ENCODE results near the gene CCDC73.

Gene CCDC73

DNA sequence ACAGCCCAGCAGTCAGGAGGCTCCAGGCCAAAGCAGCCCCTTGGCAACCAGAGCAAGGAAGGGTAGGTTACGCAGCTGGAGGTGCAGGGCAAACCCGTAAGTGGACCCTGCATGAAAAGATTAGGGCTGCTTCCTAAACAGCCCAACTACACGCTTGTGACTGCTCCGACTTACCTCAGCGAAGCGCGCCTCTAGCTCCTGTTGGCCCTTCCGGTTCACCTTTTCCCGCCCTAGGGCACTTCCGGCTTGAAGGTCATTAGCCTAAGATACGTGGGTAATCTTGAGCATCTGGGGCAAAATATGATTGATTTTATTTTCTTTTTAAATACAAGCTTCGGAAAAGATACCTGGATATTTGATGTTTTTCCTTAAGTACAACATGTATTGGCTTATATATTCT is at the start of gene CCDC73:
Gene CCDC73, minus strand, starts transcription at position 224 of the 400 bp plus-strand sequence. CDS start 34,419 bp downstream, outside the sequence.
- TF ChIP-seq, protein P1, sequence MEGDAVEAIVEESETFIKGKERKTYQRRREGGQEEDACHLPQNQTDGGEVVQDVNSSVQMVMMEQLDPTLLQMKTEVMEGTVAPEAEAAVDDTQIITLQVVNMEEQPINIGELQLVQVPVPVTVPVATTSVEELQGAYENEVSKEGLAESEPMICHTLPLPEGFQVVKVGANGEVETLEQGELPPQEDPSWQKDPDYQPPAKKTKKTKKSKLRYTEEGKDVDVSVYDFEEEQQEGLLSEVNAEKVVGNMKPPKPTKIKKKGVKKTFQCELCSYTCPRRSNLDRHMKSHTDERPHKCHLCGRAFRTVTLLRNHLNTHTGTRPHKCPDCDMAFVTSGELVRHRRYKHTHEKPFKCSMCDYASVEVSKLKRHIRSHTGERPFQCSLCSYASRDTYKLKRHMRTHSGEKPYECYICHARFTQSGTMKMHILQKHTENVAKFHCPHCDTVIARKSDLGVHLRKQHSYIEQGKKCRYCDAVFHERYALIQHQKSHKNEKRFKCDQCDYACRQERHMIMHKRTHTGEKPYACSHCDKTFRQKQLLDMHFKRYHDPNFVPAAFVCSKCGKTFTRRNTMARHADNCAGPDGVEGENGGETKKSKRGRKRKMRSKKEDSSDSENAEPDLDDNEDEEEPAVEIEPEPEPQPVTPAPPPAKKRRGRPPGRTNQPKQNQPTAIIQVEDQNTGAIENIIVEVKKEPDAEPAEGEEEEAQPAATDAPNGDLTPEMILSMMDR (IDR thresholded peaks at IDR 0.05; ENCODE audit: low read depth, low read length, poor library complexity, severe bottlenecking) = no peak
- no peak for TF ChIP-seq EZH2phosphoT487 (IDR thresholded peaks at IDR 0.05; ENCODE audit: borderline replicate concordance, low read length)
- Histone ChIP-seq H3K4me1 (ENCODE audit: control insufficient read depth, low read length) (peaks cover 13% of the 10 kb centered on the region), H3K9me2 (replicated peaks; ENCODE audit: control insufficient read depth, low read length) (no peaks in the 10 kb centered on the region), H3K79me2 (ENCODE audit: control insufficient read depth, low read length) (no peaks in the 10 kb centered on the region), H3K9me3 (ENCODE audit: control insufficient read depth, insufficient read depth, low read length) (no peaks in the 10 kb centered on the region), H3K27ac (ENCODE audit: low read depth, low read length) (no peak within 1 kb of the TSS), H3K27me3 (ENCODE audit: control insufficient read depth, low read length) (no peaks in the 10 kb centered on the region), H4K20me1 (ENCODE audit: control insufficient read depth, insufficient read depth, low read depth, low read length) (no peaks in the 10 kb centered on the region), H3F3A (ENCODE audit: control insufficient read depth, insufficient read depth) (0 out of 2 replicates have a peak, but pooled peaks cover 2% of the 10 kb centered on the region), H3K36me3 (ENCODE audit: control insufficient read depth, low read length) (no peaks in the 10 kb centered on the region), H3K4me3 (ENCODE audit: low read length) (no peak within 1 kb of the TSS), H3K4me2 (ENCODE audit: low read length) (no peak within 1 kb of the TSS)

DNA sequence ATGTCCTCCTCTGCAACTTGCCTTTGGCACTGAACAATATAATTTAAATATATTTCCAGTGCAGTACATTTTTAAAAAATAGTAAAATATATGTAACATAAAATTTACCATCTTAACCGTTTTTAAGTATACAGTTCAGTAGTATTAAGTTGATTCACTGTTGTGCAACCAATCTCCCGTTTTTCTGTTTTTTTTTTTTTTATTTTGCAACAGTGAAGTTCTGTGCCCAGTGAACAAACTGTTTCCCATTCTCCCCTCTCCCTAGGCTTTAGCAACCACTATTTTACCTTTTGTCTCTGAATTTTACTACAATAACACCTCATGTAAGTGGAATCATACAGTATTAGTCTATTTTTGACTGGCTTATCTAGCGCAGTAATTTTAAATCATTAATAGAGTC is 49.1 kb upstream of the CCDC73 start:
- H3F3A ChIP-seq (ENCODE audit: control insufficient read depth, insufficient read depth) = no peaks in the 10 kb centered on the region
- no peak overlapping the region for H3K27ac ChIP-seq (ENCODE audit: low read depth, low read length)
- TF ChIP-seq, protein P1 (IDR thresholded peaks at IDR 0.05; ENCODE audit: low read depth, low read length, poor library complexity, severe bottlenecking) = no peak
- no peak for TF ChIP-seq EZH2phosphoT487 (IDR thresholded peaks at IDR 0.05; ENCODE audit: borderline replicate concordance, low read length)
- H3K4me3 ChIP-seq (ENCODE audit: low read length) = no peak overlapping the region
- H3K4me1 ChIP-seq (ENCODE audit: control insufficient read depth, low read length) = 0 out of 2 replicates have a peak, but pooled peaks cover 5% of the 10 kb centered on the region
- H3K9me2 ChIP-seq (replicated peaks; ENCODE audit: control insufficient read depth, low read length) = no peaks in the 10 kb centered on the region
- no peaks in the 10 kb centered on the region for H3K79me2 ChIP-seq (ENCODE audit: control insufficient read depth, low read length)
- no peaks in the 10 kb centered on the region for H3K9me3 ChIP-seq (ENCODE audit: control insufficient read depth, insufficient read depth, low read length)
- H3K36me3 ChIP-seq (ENCODE audit: control insufficient read depth, low read length) = no peaks in the 10 kb centered on the region
- H3K4me2 ChIP-seq (ENCODE audit: low read length) = no peak overlapping the region
- no peaks in the 10 kb centered on the region for H3K27me3 ChIP-seq (ENCODE audit: control insufficient read depth, low read length)
- no peaks in the 10 kb centered on the region for H4K20me1 ChIP-seq (ENCODE audit: control insufficient read depth, insufficient read depth, low read depth, low read length)

DNA sequence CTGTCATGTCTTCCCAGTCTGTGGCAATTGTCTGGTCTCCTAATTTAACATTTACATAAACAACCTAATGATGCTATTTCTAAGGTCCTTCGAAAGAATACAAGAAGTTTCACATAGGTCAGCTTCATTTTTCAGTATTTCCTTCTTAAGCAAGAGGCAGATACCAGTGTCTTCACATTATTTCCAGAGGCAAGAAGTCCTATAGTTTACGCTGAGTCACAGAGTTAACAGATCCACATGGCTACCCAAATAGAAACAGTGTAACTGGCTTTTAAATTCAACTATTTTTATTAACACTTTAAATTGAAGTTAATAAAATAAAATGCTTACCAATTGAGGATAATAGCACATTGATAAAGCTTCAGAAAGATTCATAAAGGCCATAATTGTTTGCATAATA is 46.1 kb upstream of the CCDC73 start:
- Histone ChIP-seq H3K36me3 (ENCODE audit: control insufficient read depth, low read length) (no peaks in the 10 kb centered on the region), H3K4me3 (ENCODE audit: low read length) (no peak overlapping the region), H4K20me1 (ENCODE audit: control insufficient read depth, insufficient read depth, low read depth, low read length) (no peaks in the 10 kb centered on the region), H3K9me2 (replicated peaks; ENCODE audit: control insufficient read depth, low read length) (no peaks in the 10 kb centered on the region), H3K4me2 (ENCODE audit: low read length) (no peak overlapping the region), H3K9me3 (ENCODE audit: control insufficient read depth, insufficient read depth, low read length) (no peaks in the 10 kb centered on the region), H3K4me1 (ENCODE audit: control insufficient read depth, low read length) (no peaks in the 10 kb centered on the region), H3F3A (ENCODE audit: control insufficient read depth, insufficient read depth) (no peaks in the 10 kb centered on the region), H3K79me2 (ENCODE audit: control insufficient read depth, low read length) (no peaks in the 10 kb centered on the region), H3K27me3 (ENCODE audit: control insufficient read depth, low read length) (no peaks in the 10 kb centered on the region), H3K27ac (ENCODE audit: low read depth, low read length) (no peak overlapping the region)
- TF ChIP-seq, protein P1 (IDR thresholded peaks at IDR 0.05; ENCODE audit: low read depth, low read length, poor library complexity, severe bottlenecking) = no peak
- no peak for TF ChIP-seq EZH2phosphoT487 (IDR thresholded peaks at IDR 0.05; ENCODE audit: borderline replicate concordance, low read length)
